Thoracic aorta (tissue), 2 donors: ENCODE results near the gene AQP11. TPM values are rescaled to one million over a fixed set of nuclear protein-coding genes. Genes with fewer than 3 reads are reported as not detected.

ENCODE experiments used
- ATAC-seq: fragments of 150-250 bp; one replicate; pipeline ENCODE4 v1.8.0; 2017; ENCODE audit warnings: low read depth; ENCODE audit not compliant: insufficient number of reproducible peaks, low FRiP score
- DNase-seq: peaks from one replicate; pipeline ENCODE4 v3.0.0-alpha.2; 2020; ENCODE audit warnings: low spot score
- H3K27ac ChIP-seq, 2 donors: fragments of 200-600 bp; sonication (generic); 1 replicate in 1 of 2; 2 replicates in 1 of 2; pipeline ENCODE4 v1.5.1; 2016; ENCODE audit warnings: mild to moderate bottlenecking in 2 of 2, moderate library complexity in 2 of 2
- H3K27me3 ChIP-seq: fragments of 200-600 bp; sonication (generic); replicated peaks from 2 replicates; pipeline ENCODE4 v1.6.0; 2016; ENCODE audit warnings: mild to moderate bottlenecking; ENCODE audit not compliant: insufficient read depth
- H3K36me3 ChIP-seq: fragments of 200-600 bp; sonication (generic); one replicate; pipeline ENCODE4 v1.5.1; 2016
- H3K4me1 ChIP-seq, 2 donors: fragments of 200-600 bp; sonication (generic); 1 replicate in 1 of 2; 2 replicates in 1 of 2; pipeline versions ENCODE4 v1.5.1 to v1.6.0; 2016; ENCODE audit warnings: low read depth in 2 of 2, mild to moderate bottlenecking in 1 of 2; ENCODE audit not compliant: control insufficient read depth in 1 of 2
- H3K4me3 ChIP-seq: fragments of 200-600 bp; sonication (generic); 2 replicates; pipeline ENCODE4 v1.5.1; 2016; ENCODE audit warnings: mild to moderate bottlenecking
- H3K9me3 ChIP-seq: fragments of 200-600 bp; sonication (generic); 2 replicates; pipeline ENCODE4 v1.5.1; 2016
- CTCF ChIP-seq: fragments of 200-600 bp; sonication (generic); IDR thresholded peaks from one replicate; pipeline ENCODE4 v1.5.1; 2019; ENCODE audit warnings: antibody characterized with exemption
- total RNA-seq, 2 donors: library from RNA; depleted of rRNA; stranded (reverse); fragments of >200 nt; gene quantifications; one replicate each; pipeline versions ENCODE4 v1.1.0 to v1.2.3, GENCODE V29; 2016

The AQP11 gene
- total RNA-seq, 2 donors from 2014 or later: not detected

DNA sequence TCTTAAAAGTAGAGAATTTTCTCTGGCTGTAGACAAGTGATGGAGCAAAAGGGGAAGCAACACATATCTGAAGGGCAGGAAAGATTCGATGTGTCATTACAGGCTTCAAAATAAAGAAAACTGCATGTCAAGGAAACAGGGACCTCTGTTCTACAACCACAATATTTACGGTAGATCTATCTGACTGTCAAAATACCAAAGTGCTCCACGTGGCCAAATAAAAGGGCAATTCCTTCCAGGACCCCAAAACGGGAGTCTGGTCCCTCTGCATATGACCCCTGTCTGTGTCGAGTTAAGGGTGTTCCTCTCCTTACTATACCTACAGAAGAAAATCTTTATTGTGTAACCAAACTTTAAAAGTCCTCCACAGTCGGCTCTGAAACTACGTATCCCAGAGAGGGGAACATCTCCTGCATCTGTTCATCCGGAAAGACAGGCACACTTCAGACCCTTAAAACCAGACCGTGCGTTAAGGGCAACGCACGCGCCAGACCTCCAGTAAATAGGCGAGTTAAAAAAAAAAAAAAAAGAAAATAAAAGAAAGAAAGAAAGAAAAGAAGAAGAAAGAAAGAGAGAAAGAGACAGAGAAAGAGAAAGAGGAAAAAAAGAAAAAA is 47.1 kb downstream of the AQP11 start:
- Histone ChIP-seq H3K27me3 (no peaks in the 10 kb centered on the region), H3K9me3 (no peaks in the 10 kb centered on the region), H3K27ac (peak overlapping the region in 1 of 2 donors; percentile 72), H3K4me3 (peak overlapping the region; percentile 94), H3K36me3 (no peaks in the 10 kb centered on the region), H3K4me1 (peaks cover 16 to 24% of the 10 kb centered on the region in 2 donors)
- DNase-seq (no peak), ATAC-seq (no peak)
- TF ChIP-seq CTCF: no peak

DNA sequence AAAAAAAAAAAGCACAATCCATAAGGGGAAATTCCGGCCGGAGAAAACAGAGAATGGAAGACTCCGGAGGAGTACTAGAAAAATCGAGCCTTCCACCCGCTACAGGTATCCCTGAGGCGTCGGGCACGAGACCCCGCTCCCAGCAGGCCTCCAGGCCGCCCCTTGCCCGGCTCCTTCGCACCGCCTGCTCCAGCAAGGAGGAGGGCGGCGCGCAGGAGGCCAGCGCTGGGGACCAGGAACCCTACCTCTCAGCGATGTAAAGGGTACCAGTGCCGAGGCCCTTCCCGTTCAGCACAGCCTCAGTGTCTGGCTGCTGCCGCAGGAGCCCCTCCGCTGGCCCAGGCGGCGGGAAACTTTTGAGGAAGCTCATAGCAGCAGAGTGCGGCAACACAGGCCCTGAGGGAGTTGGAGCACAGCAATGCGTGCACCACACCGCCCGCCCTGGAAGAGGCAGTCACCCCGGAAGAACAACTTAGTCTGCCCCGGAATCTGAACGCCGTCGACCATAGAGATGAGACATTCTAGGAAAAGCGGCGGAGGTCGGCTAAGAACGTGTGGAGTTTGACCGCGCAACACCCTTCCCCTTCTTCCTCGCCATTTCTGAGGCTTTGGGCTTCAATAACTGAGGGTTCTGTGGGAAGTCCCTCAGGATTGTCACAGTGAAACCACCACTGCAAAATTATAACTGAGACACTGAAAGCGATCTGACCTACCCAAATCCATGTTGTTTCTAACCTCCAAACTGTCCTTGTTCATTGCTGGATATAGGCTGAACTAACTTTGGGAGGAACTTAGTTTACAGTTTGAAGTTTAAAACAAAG is 47.8 kb downstream of the AQP11 start, which contains the start of gene CLNS1A:
TSS of gene CLNS1A (minus strand) at position 450 of the 821 bp plus-strand sequence. CDS start at position 370, 80 bp downstream.
- no peaks in the 10 kb centered on the region for H3K36me3 ChIP-seq

DNA sequence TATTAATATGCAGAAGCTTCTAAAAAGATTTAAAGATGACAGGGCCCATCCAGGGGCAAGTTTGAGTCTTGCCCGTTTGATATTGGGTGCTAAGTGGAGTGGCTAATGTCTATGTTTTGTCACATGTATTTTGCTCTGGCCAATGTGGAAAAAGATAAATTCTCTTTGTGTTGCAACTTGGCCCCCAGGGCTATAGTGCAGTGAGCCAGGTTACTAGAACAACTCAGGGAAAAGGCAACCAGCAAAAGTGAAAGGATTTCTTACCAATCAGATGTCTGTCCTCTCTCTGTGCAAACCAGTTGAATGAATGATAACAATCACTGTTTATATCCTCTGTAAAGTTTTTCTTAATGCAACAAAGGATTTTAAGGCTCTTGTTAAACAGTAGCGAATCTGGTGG is 52.5 kb downstream of the AQP11 start:
- Histone ChIP-seq H3K9me3 (no peaks in the 10 kb centered on the region), H3K4me1 (peaks cover 3 to 7% of the 10 kb centered on the region in 2 donors), H3K27me3 (no peaks in the 10 kb centered on the region), H3K4me3 (no peak overlapping the region), H3K36me3 (no peaks in the 10 kb centered on the region), H3K27ac (no peak overlapping the region)
- ATAC-seq (no peak), DNase-seq (no peak)
- no peak for TF ChIP-seq CTCF

More for the DNA sequence above, 47.8 kb downstream of the AQP11 start, which contains the start of gene CLNS1A:
- peak within 1 kb of the TSS; percentile 72 to 81 for H3K27ac ChIP-seq
- H3K27me3 ChIP-seq: no peaks in the 10 kb centered on the region
- peak within 1 kb of the TSS; percentile 94 for H3K4me3 ChIP-seq
- H3K9me3 ChIP-seq: no peaks in the 10 kb centered on the region
- H3K4me1 ChIP-seq: peaks cover 16 to 24% of the 10 kb centered on the region in 2 donors
- ATAC-seq (peak; percentile 97), DNase-seq (peak; percentile 68)
- TF ChIP-seq CTCF: peak; percentile 16

GRCh38 chr11:77644887-77645286 is 55.1 kb downstream of the AQP11 start:
- H3K27me3 ChIP-seq: no peaks in the 10 kb centered on the region
- no peak for DNase-seq
- no peak for ATAC-seq
- H3K4me3 ChIP-seq: no peak overlapping the region
- H3K27ac ChIP-seq: no peak overlapping the region
- TF ChIP-seq CTCF: no peak
- no peaks in the 10 kb centered on the region for H3K4me1 ChIP-seq
- no peaks in the 10 kb centered on the region for H3K36me3 ChIP-seq
- no peaks in the 10 kb centered on the region for H3K9me3 ChIP-seq

- DNase-seq (no peak), ATAC-seq (no peak)
- Histone ChIP-seq H3K36me3 (no peaks in the 10 kb centered on the region), H3K4me1 (no peaks in the 10 kb centered on the region), H3K4me3 (no peak overlapping the region), H3K27me3 (no peaks in the 10 kb centered on the region), H3K9me3 (no peaks in the 10 kb centered on the region), H3K27ac (no peak overlapping the region)
- TF ChIP-seq CTCF: no peak
Observed at GRCh38 chr11:77647654-77648305, 58.0 kb downstream of the AQP11 start.
